ENCODE results near the gene CLIP2. TPM values are rescaled to one million over a fixed set of nuclear protein-coding genes. Genes with fewer than 3 reads are reported as not detected.
A peak's percentile ranks its signal among the peaks of the same experiment; 100 is the strongest.

The CLIP2 gene
- total RNA-seq, 4 donors from 2014 or later, result 25.5 to 44.3 (median 37.1) TPM

DNA sequence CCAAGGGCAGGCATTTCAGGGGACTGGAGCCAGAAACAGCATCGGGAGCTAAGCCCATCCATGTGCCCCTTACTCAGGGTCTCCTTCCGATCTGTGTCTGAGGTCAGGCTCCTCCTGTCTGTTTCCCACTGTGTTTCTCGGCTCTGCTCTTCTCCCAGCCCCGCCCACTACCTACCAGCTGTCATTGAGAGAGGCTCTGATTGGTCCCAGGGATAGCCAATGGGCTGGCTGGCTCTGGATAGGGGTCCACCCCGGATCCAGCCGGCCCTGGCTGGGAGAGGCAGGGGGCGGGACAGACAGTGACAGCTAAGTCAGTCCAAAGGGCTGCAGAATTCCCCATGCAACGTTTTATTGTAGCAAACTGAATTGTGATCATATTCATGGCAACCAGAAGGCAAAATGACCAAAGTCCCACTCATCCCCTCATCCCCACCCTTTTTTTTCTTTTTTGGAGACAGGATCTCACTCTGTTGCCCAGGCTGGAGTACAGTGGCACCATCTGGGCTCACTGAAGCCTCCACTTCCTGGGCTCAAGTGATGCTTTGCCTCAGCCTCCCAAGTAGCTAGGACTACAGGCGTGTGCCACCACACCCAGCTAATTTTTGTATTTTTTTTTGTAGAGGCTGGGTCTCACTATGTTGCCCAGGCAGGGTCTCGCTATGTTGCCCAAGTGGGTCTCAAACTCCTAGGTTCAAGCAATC lies 76.3 kb downstream of the CLIP2 start:
- DNase-seq (ENCODE audit: extremely low spot score), result no peak
- Histone ChIP-seq H3K27ac (replicated peaks in 1 of 4) (peak overlapping the region in 1 of 4 donors; percentile 22), H3K9me3 (no peaks in the 10 kb centered on the region), H3K27me3 (no peaks in the 10 kb centered on the region), H3K36me3 (peaks cover 5 to 37% (median 25%) of the 10 kb centered on the region in 4 donors), H3K4me3 (no peak overlapping the region), H3K4me1 (peaks cover 0 to 8% (median 4%) of the 10 kb centered on the region in 4 donors)
- no peak for TF ChIP-seq POLR2A (IDR thresholded peaks at IDR 0.05; ENCODE audit: low read depth)
- WGBS, result 64% methylated on average over 7 of the region's 10 CpGs
- intact Hi-C loops (cut with DNase I), result no loop called here

DNA sequence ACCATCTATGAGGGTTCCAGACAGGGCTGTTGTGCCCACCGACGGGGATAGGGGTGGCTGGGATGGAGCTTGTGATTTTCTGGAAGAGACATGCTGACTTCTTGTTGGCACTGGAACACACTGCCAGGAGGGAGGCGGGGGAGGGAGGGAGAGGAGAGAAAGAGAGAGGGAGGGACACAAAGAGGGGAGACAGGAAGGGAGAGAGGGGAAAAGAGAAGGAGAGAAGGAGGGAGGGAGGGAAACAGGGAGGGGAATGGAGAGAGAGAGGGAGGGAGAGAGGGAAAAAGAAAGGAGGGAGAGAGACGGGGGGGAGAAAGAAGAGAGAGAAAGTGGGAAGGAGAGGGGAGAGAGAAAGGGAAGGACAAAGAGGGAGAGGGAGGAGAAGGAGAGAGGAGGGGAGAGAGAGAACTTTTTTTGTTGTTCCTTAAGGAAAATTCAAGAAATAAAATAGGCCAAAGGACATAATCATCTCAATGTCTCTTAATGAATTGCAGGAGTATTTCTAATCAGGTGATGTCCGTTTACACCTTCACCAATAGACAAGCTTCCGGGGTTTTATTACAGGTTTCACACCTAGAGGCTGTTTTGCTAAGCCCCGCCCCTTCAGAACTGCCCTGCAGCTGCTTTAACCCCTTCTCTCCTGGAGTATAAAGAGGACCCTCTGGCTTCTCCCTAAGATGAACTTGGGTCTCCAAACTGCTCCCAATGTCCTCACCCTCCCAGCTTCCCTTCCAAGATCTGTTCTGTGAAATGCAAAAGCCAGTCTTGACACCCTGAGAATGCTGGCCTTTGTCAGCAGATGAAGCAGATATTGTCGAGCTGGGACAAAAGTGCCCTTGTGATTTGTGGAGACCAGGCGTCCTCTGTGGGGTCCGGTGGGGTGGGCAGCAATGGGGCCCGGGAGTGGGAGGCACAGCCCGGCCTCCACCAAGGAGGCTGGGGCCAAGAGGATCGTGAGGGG lies 82.5 kb downstream of the CLIP2 start:
- Histone ChIP-seq H3K27ac (replicated peaks in 1 of 4) (peak overlapping the region; percentile 65 to 79 (median 73)), H3K36me3 (peaks cover 10 to 11% (median 11%) of the 10 kb centered on the region in 4 donors), H3K4me3 (peak overlapping the region in 2 of 4 donors; percentile 3 to 37), H3K27me3 (no peaks in the 10 kb centered on the region), H3K9me3 (no peaks in the 10 kb centered on the region), H3K4me1 (peaks cover 2 to 37% (median 28%) of the 10 kb centered on the region in 4 donors)
- WGBS, result 51% methylated on average over 13 of the region's 13 CpGs
- intact Hi-C loops (cut with DNase I), result no loop called here
- TF ChIP-seq POLR2AphosphoS5 (IDR thresholded peaks at IDR 0.05) (no peak), POLR2A (IDR thresholded peaks at IDR 0.05; ENCODE audit: low read depth) (no peak), EP300 (IDR thresholded peaks at IDR 0.05) (no peak)
- TF ChIP-seq, protein P1, sequence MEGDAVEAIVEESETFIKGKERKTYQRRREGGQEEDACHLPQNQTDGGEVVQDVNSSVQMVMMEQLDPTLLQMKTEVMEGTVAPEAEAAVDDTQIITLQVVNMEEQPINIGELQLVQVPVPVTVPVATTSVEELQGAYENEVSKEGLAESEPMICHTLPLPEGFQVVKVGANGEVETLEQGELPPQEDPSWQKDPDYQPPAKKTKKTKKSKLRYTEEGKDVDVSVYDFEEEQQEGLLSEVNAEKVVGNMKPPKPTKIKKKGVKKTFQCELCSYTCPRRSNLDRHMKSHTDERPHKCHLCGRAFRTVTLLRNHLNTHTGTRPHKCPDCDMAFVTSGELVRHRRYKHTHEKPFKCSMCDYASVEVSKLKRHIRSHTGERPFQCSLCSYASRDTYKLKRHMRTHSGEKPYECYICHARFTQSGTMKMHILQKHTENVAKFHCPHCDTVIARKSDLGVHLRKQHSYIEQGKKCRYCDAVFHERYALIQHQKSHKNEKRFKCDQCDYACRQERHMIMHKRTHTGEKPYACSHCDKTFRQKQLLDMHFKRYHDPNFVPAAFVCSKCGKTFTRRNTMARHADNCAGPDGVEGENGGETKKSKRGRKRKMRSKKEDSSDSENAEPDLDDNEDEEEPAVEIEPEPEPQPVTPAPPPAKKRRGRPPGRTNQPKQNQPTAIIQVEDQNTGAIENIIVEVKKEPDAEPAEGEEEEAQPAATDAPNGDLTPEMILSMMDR (IDR thresholded peaks at IDR 0.05), result no peak
- DNase-seq (ENCODE audit: extremely low spot score), result no peak

DNA sequence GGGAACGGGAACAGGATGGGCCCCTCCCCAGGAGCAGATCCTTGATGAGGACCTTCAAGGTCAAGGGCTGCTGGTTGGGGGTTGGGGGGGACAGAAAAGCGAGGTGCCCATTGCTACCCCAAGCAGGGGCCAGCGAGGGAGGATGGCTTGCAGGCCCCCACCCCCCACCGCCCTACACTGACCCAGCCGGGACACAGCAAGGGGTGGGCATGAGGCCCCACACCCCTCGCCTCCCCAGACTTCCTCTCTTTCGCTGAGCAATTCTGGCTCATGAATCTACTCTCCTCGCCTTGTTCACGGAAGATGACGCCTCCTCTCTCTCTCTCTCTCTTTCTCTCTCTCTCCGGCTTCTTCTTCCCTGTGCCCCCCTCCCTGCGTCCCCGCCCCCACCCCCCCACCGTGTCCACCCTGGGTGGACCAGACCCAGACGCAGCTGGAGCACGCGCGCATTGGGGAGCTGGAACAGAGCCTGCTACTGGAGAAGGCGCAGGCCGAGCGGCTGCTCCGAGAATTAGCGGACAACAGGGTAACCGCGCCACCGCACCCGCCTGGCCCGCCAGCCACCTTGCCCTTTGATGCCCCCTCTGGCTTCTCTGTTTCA lies 83.4 kb downstream of the CLIP2 start:
- TF ChIP-seq, protein P1 (IDR thresholded peaks at IDR 0.05), result no peak
- TF ChIP-seq POLR2A (IDR thresholded peaks at IDR 0.05; ENCODE audit: low read depth) (no peak), POLR2AphosphoS5 (IDR thresholded peaks at IDR 0.05) (no peak), EP300 (IDR thresholded peaks at IDR 0.05) (no peak)
- H3K4me1 ChIP-seq, result peaks cover 2 to 37% (median 28%) of the 10 kb centered on the region in 4 donors
- H3K27ac ChIP-seq (replicated peaks in 1 of 4), result peak overlapping the region; percentile 65 to 79 (median 73)
- H3K36me3 ChIP-seq, result peaks cover 15 to 21% (median 19%) of the 10 kb centered on the region in 4 donors
- no peaks in the 10 kb centered on the region for H3K9me3 ChIP-seq
- DNase-seq (ENCODE audit: extremely low spot score), result no peak
- 23% methylated on average over 25 of the region's 28 CpGs for WGBS
- peak overlapping the region; percentile 36 to 37 (median 36) for H3K4me3 ChIP-seq
- H3K27me3 ChIP-seq, result no peaks in the 10 kb centered on the region
- intact Hi-C loops (cut with DNase I), result no loop called here

DNA sequence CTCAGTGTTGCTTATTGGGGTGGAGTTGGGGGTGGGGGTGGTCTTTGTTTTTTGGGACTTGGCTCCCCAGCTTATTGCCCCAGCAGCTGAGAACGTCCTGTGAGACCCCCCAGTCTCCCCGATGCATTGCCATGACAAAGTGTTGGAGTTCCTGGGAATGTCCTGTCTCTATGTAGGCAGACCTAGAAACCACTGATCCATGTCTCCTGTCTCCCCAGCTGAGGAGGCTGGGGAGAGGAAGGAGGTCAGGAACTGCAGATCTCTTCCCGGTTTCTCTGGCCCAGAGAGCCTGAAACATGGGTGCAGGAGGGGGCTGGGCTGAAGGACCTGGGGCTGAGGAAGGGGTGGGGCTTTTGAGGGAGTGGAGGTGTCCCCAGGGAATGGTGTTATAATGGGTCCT lies 84.3 kb downstream of the CLIP2 start:
- Histone ChIP-seq H3K36me3 (peaks cover 15 to 27% (median 19%) of the 10 kb centered on the region in 4 donors), H3K4me3 (no peak overlapping the region), H3K9me3 (no peaks in the 10 kb centered on the region), H3K4me1 (peaks cover 2 to 37% (median 28%) of the 10 kb centered on the region in 4 donors), H3K27me3 (no peaks in the 10 kb centered on the region), H3K27ac (replicated peaks in 1 of 4) (peak overlapping the region in 1 of 4 donors; percentile 78)
- no peak for TF ChIP-seq POLR2AphosphoS5 (IDR thresholded peaks at IDR 0.05)
- intact Hi-C loops (cut with DNase I), result no loop called here
- no peak for DNase-seq (ENCODE audit: extremely low spot score)
- WGBS, result 63% methylated on average over 2 of the region's 3 CpGs

DNA sequence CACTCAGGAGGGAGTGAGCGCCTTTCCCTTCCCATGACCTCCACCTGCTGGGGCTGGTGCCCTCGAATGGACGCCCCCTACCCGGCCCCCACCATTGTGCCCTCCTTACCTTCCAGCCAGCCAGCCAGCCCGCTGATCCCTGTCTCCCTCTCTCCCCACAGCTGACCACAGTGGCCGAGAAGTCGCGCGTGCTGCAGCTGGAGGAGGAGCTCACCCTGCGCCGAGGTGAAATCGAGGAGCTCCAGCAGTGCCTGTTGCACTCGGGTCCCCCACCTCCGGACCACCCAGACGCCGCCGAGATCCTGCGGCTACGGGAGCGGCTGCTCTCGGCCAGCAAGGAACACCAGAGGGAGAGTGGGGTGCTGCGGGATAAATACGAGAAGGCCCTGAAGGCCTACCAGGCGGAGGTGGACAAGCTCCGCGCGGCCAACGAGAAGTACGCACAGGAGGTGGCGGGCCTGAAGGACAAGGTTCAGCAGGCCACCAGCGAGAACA lies 86.6 kb downstream of the CLIP2 start:
- Histone ChIP-seq H3K27ac (replicated peaks in 1 of 4) (no peak overlapping the region), H3K9me3 (no peaks in the 10 kb centered on the region), H3K4me1 (peaks cover 6 to 46% (median 39%) of the 10 kb centered on the region in 4 donors), H3K4me3 (no peak overlapping the region), H3K27me3 (no peaks in the 10 kb centered on the region), H3K36me3 (peaks cover 15 to 27% (median 19%) of the 10 kb centered on the region in 4 donors)
- 98% methylated on average over 19 of the region's 31 CpGs for WGBS
- TF ChIP-seq POLR2A (IDR thresholded peaks at IDR 0.05; ENCODE audit: low read depth), result no peak
- no peak for TF ChIP-seq EP300 (IDR thresholded peaks at IDR 0.05)
- TF ChIP-seq, protein P1 (IDR thresholded peaks at IDR 0.05), result no peak
- TF ChIP-seq POLR2AphosphoS5 (IDR thresholded peaks at IDR 0.05), result no peak
- intact Hi-C loops (cut with DNase I), result no loop called here
- no peak for DNase-seq (ENCODE audit: extremely low spot score)

Measured in esophagus muscularis mucosa (tissue), 4 donors.